Activated naive CD4-positive, alpha-beta T cell treated with anti-CD3 and anti-CD28 coated beads, Interleukin-2, amount 50 U/mL, for 16 hours (primary cell): ENCODE results near the gene IKZF3.
"Not testable (repeated sequence)": the region's sequence is repeated elsewhere in the genome, so short reads cannot be mapped to it uniquely, and the experiment has no call there.

Source experiments
- DNase-seq: peaks from one replicate; pipeline ENCODE4 v3.0.0-alpha.2; 2020

IKZF3 gene

DNA sequence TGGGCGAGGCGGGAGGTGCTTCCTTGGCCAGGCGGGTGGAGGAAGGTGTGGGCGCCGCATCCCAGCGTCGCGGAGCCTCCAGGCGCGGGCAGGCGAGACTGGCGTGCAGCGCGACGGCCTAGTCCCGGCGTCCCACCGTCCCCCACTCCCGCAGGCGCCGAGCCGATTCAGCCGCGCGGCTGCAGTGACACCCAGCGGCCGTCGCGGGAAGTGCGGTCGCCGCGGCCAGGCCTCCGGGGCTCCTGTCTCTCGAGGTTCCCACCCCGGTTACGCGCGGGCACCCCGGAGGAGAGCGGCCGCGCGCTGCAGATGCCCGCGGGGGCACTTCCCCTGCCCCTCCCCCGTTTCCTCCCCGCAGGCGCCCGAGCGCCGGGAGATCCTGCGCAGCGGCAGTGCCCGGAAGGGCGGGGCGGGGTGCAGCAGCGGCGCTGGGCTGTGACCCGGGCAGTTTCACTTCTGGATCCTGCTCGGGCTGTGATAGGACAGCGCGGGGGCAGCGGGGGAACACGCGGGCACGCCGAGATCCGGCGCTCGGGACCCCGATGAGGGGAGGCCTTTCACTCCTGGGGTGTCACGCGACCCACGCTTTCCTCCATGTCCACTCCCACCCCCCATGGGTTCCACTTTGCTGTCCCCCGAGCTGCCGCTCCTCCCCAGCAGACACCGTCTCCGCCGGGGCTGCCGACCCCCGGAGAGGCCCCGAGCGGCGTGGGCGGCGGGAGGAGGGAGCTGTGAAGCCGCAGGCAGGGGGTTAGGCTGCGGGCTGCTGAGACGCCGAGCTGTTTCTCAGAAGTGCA, 109.8 kb downstream of the IKZF3 start:
- peak; percentile 93 for DNase-seq

DNA sequence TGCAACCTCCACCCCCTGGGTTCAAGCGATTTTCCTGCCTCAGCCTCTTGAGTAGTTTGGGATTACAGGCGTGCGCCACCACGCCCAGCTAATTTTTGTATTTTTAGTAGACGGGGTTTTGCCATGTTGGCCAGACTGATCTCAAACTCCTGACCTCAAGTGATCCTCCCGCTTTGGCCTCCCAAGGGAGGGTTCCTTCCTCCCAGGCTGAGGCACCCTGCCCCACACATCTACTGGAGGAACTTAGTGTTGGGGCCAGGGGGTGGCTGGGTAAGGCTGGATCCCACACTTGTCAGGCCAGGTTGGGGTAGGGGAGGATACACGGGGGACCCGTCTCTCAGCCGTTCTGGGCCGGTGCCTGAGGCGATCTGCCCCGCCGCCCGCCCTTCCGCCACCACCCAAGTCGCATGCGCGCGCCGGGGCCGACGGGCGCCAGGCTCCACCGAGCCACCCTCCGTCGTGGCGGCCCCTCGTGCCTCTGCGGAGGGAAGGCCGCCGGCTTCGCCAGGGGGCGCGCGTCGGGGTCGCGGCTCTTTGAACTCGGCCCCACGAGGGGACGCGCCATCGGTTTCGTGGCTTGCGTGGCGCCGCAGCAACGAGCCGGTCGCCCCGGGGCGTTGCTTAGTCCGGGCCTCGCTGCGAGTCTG, 110.5 kb downstream of the IKZF3 start:
- no peak for DNase-seq

DNA sequence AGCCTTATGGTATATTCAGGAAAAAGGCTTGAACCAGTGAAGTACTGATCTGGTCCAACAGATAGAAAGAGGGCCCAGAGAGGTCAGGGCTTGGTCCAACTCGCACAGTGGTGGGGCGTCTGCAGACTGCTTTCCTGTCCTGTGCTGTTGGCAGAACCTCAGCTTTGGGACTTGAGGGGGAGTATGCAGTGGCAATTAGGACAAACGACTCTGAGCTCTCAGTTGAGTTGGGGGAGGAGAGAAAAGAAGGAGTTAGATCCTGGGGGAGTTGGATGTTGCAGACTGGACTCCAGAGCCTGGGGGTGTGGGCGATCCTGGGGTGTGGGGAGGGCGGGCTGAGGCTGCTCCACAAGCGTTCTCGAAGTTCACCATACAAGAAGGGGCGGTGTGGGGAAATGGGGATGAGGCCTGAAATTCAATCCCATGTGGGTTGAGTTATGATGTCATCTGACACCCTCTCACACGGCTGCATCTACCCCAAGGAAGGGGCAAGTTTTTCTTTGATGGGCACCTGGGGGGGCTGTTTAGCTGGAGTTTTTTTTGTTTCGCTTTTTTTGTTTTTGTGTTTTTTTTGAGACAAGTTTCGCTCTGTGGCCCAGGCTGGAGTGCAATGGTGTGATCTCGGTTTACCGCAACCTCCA, 111.8 kb downstream of the IKZF3 start:
- no peak for DNase-seq

DNA sequence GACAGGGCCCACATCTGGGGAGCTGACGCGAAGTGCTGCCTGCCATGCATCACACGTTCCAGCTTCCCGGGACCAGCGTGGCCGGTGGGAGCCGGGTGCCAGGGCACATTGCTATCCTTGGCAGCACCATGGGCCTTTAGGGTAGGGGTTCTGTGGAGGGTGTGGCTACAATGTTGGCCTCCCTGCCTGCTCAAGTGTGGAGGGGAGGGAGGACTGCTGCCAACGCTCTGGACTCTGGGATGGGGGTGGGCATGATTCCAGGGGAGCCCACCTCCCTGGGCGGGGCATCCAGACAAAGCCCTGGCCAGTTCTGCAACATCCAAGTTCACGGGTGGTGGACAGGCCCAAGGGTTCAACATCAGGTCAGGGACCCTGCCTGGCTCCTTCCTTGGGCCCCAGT, 112.5 kb downstream of the IKZF3 start:
- DNase-seq, result no peak

DNA sequence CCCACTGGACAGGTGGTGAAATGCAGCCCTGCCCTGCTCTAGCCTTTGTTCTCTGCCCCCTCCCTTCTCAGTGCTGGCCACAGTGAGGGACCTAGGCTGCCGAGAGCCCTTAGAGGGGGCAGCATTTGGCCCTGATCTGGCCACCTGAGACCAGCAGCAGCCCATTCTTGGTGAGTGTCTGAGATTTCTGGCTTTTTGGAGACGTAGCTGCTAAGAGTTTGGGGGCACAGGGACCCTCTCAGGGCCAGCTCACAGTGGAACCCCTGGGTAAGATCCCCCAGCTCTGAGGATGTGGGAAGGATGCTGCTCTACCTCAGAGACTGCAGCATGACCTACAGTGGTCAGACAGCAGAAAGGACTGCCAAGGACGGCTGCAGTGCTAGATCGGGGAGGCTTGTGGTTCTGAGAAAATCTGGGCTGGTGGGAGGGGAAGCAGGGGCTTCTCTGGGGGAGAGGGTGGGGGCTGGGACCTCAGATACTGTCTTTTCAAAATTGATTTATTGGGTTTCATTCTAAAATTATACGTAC, 113.0 kb downstream of the IKZF3 start:
- no peak for DNase-seq

DNA sequence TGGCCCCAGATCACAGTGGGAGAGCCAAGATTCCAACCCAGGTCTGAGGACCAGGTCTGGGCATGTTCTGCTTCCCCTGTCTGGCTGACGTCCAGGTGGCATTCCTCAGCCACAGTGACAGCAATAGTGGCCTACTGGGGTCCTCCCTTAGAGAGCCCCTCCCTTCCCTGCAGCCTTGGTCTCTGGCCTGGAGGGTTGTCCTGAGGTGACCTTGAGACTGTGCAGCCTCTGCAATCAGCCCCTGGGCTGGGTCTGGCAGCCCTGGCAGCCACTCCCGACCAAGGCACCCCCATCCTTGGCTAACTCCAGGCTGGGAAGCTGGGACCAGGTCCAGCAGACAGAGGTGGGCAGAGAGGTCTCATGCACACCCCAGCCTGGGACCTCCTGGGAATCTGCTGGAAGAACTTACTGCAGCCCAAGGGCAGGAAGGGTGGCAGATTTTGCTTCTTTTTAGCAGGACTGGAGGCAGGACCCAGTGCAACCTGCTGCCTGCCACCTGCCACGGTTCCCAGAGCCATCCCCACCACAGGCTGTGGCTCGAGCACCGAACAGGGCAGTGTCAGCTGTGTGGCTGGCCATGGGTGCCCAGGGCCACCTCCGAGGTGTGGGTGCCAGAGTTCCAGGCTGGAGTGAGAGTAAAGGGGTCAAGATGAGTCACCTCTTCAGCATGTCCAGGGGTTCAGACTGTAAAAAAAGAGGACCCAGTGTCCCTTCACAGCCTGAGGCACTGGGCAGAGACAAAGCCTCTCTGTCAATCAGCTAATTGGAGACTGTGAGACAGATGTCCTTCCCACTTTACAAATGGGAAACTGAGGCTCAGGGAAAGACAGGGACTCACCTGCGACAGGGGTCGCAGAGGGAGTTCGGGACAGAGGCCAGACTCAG, 113.7 kb downstream of the IKZF3 start:
- no peak for DNase-seq

DNA sequence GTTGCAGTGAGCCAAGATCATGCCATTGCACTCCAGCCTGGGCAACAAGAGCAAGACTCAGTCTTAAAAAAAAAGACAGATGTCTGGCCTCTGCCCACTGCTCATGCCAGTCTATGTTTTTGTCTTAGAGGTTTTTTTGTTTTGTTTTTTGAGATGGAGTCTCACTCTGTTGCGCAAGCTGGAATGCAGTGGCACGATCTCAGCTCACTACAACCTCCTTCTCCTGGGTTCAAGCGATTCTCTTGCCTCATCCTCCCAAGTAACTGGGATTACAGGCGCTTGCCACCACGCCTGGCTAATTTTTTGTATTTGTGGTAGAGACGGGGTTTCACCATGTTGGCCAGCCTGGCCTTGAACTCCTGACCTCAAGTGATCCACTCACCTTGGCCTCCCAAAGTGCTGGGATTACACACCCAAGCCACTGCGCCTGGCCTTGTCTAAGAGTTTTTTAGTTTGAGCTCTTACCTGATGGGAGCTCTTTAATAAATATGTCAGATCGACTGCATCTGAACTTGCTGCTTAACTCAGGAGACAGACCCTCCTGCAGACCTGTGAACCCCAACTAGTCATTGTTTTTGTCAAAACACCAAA, 115.6 kb downstream of the IKZF3 start:
- not testable (repeated sequence) for DNase-seq

DNA sequence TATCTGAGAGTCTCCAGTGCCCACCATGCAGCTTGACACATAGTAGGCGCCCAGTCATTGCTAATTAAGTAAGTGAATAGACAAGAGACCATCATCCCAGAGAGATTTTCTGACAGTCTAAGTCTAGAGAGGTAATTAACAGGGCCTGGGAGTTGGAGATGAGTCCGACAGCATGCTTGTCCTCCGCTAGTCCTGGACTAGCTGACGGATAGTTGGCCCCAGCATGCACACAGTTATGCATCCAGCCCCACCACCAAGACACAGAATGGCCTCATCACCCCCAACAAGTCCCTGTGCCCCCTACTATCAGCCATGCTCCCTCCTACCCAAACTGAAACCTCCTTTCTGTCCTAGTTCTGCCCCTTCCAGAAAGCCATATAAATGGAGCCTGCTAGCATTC, 116.4 kb downstream of the IKZF3 start:
- DNase-seq, result no peak

DNA sequence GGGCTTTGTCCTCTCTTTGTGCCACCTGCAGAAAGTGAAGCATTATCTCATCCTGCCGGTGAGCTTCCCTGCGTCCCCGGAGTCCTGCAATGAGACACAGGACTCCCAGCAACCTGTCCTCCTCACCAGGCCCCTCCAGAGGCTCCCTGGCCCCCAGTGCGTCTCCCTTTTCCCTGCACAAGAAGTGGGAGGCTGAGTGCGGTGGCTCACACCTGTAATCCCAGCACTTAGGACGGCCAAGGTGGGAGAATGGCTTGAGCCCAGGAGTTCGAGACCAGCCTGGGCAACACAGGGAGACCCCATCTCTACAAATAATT, 118.0 kb downstream of the IKZF3 start:
- no peak for DNase-seq

DNA sequence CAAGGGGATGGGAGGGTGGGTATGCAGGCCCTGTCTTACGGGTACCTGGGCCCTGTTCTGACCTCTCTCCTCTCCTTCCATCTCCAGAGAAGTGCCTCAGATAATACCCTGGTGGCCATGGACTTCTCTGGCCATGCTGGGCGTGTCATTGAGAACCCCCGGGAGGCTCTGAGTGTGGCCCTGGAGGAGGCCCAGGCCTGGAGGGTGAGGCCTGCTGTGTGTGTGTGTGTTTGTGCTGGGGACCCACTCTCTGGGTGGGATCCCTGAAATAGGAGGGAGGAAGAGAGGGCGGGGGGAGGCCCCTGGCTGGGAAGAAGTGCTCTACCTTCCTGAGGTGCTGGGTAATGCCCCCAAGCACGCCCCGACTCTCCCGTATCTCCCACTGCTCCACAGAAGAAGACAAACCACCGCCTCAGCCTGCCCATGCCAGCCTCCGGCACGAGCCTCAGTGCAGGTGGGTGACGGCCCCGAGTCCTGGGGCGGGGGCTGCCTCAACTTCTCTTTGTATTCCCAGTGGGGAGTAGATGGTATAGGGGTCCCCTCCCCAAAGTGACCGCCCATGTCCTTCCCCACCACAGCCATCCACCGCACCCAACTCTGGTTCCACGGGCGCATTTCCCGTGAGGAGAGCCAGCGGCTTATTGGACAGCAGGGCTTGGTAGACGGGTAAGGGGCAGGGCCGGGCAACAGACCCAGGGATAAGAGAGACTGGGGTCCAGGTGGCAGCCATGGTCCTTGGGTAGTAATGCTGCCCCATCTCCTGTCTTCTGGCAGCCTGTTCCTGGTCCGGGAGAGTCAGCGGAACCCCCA, 118.6 kb downstream of the IKZF3 start:
- DNase-seq, result no peak

DNA sequence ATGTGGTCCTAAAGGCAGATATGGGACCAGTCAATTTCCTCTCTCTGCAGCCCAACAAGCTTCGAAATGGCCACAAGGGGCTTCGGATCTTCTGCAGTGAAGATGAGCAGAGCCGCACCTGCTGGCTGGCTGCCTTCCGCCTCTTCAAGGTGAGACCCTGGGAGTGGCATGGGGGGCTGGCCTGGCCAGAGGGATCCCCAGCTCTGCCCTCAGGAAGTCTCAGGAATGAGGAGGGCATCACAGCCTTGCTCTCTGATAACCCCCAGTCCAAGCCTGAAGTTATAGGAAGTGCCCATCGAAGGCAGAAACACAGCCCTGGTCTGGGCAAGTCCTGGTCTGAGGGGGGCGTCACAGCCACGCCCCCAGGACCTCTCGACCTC, 119.3 kb downstream of the IKZF3 start:
- no peak for DNase-seq

DNA sequence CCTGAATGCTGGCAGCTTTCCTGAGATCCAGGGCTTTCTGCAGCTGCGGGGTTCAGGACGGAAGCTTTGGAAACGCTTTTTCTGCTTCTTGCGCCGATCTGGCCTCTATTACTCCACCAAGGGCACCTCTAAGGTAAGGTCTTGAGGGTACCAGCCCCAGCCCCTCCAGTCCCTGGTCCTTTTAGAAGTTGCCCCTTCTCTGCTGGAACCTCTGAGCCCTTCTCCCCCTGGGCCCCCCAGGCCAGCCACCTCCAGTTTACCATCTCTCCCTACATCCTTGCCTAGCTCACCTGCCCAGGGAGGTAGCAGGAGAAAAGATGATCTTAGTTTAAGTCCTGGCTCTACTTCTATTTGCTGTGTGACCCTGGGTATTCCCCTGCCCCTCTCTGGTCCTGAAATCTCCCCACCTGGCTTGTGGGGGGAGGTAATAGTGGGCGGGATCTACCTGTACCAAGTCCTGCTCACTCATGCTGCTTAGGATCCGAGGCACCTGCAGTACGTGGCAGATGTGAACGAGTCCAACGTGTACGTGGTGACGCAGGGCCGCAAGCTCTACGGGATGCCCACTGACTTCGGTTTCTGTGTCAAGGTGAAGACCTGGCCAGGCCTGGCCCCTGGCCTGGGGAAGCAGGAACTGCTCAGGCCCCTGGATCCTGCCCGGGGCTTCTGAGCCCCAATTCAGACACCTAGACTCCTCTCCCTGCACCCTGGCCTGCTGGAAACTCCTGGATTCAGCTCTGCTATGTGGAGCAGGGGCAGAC, 119.9 kb downstream of the IKZF3 start:
- DNase-seq, result no peak

DNA sequence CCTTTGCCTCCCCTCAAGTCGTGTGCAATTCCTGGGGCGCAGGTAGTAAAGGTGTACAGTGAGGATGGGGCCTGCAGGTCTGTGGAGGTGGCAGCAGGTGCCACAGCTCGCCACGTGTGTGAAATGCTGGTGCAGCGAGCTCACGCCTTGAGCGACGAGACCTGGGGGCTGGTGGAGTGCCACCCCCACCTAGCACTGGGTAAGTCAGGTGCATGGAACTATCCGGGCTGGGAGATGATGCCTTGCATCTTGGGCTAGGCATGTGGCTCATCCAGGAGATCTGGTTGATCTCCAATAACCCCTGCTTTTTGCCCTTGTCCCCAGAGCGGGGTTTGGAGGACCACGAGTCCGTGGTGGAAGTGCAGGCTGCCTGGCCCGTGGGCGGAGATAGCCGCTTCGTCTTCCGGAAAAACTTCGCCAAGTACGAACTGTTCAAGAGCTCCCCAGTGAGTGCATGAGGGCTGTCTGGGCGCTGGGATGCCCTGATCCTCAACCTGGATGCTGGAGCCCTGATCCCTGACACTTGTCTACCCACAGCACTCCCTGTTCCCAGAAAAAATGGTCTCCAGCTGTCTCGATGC, 121.2 kb downstream of the IKZF3 start:
- DNase-seq, result no peak

DNA sequence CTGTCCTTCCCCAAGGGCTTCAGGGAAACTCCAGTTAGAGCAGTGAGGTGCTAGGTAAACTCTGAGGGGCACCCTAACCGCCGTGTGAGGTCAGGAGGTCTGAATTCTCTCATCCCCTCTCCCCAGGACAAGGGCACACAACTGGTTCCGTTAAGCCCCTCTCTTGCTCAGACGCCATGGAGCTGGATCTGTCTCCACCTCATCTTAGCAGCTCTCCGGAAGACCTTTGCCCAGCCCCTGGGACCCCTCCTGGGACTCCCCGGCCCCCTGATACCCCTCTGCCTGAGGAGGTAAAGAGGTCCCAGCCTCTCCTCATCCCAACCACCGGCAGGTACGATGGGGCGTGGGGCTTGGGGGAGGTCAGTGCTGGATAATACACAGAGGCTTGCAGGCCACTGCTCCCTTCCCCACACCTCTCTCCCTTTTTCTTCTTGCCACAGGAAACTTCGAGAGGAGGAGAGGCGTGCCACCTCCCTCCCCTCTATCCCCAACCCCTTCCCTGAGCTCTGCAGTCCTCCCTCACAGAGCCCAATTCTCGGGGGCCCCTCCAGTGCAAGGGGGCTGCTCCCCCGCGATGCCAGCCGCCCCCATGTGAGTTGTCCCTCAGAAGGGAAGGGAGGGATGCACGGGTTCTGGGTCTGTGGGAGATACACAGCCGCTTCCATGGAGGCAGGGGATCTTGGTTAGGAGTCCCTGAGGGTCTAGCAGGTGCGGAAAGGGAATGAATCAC, 121.8 kb downstream of the IKZF3 start:
- no peak for DNase-seq

DNA sequence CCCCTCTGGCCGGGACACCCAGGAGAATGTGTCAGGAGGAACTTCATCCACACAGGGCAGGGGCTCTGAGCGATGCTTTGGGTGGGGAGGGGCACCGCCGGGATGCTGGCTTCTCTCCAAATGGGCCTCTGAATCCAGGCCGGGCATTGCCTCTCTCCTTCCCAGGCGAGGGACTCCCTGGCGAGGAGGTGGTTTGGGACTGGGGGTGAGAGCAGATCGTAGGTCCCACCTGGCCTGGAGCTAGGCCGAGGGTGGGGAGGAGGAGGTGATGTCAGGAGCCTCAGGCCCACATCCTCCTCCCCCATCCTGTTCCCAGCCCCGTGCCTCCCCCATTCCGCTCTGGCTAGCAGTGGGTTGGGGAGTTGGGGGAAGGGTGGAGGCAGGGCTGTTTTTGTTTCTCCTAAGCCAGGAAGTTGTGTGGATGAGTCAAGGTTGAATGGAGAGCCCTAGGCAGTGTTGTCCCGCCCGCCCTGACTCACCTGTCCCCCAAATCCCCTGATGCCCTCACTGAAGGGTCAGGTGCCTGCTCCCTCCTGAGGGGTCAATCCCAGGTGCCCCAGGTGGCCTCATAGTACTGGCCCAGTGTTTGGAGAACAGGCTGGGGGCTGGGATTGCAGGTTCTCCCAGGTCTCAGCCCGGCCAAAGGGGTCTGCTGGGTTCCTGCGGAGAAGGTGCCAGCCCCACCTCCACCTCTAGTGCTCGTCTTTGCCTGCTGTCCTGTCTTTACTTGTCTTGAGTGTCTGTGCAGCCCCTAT, 123.6 kb downstream of the IKZF3 start:
- DNase-seq, result no peak

DNA sequence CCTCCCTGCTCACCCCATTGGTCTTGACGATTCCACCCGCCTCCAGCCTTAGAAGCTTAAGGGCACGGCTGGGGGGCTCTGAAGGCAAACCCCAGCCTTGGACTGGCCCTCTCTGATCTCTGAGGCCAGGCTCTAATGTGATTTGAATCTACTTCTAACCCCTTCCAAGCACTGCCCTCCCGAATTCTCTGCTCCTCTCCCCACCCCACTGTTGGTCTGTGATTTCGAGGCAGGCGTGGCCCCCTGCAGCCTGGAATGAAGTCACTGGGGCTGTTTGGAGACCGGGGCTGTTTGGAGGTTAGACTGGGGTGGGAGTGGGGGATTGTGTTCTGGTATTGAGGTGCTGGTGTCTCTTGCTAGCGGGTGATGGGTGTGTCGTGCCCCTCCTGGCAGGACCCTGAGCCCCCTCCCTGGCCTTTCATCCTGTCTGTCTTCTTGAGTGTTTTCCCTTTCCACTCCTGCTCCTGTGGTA, 124.2 kb downstream of the IKZF3 start:
- no peak for DNase-seq

DNA sequence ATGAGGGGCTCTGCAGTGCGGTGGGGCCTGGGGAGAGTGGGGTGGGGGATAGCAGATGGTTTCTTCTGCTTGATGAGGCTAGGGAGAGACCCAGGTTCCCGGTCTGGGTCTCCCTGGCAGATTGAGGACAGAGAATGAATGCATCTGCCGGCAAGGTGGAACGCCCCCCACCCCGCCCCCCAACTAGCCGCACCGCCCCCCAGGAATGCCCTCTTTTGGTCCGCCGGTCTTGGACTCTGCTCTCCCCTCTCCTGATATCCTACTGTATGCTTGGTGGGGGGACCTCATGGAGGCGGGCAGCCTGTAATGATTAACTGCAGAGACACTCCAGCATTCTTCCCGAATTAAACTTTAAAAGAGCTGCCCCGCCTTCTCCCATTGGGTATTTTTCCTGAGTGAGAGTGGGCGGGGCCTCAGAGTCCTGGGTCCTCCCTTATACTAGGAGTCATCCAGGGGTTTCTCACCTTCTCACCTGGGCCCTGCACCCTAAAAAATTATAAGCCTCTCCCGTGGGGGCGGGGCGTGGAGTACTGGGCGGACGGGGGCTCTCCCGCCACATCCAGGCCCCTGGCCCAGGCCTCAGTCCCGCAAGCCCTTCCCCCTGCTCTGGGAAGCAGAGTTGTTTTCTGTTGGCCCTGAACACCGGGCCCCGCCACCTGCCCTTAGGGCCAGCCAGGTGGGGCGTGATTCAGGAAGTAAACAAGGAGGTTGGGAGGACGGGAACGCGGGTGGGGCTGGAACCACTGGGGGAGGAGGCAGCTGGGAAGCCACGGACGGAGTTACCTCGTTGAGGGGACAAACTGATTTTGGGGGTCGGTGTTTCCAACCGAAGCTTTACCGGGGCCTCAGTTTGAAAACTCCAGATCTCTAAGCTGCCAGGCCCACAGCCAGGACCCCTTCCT, 124.9 kb downstream of the IKZF3 start:
- DNase-seq, result no peak

DNA sequence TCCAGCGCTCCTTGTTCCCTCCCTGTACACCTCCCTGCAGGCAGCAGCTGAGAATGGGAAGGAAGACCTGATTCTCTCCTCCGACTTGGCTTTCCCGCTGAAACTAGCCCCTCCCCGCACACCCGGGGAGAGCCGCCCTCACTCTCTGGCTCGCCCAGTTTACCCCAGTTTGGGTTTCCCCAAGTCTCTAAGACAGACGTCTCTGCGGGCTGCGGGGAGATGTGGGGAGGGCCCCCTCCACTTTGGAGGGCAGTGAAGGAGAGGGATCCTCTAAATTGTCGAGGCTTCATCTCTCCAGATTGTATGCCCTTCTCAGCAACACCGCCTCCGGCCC, 125.6 kb downstream of the IKZF3 start:
- peak; percentile 52 for DNase-seq
